Mesenchymal stem cell (in vitro differentiated cells and primary cell): Measurements from ENCODE around the gene CLDN8.

Source experiments
- DNase-seq: peaks from one replicate; pipeline ENCODE4 v3.0.0-alpha.2; 2013
- H2AFZ ChIP-seq: one replicate; pipeline ENCODE4 v1.6.1; 2013; ENCODE audit warnings: low read depth, mild to moderate bottlenecking, control low read depth, inconsistent platforms, low read length, moderate library complexity
- H2AK5ac ChIP-seq: 2 replicates; pipeline ENCODE4 v1.6.1; 2013; ENCODE audit warnings: low read length, moderate library complexity, mild to moderate bottlenecking, inconsistent platforms; ENCODE audit not compliant: severe bottlenecking
- H2BK120ac ChIP-seq: one replicate; pipeline ENCODE4 v1.6.1; 2013; ENCODE audit warnings: low read depth, mild to moderate bottlenecking, inconsistent platforms, low read length, moderate library complexity
- H2BK12ac ChIP-seq, 2 experiments: one replicate each; pipeline ENCODE4 v1.6.1; 2013; ENCODE audit warnings: inconsistent platforms in 2 of 2, low read length in 2 of 2, mild to moderate bottlenecking in 2 of 2, moderate library complexity in 2 of 2, control low read depth in 1 of 2
- H2BK15ac ChIP-seq: one replicate; pipeline ENCODE4 v1.6.1; 2013; ENCODE audit warnings: mild to moderate bottlenecking, low read depth, inconsistent platforms; ENCODE audit not compliant: poor library complexity, severe bottlenecking
- H2BK5ac ChIP-seq: 2 replicates; pipeline ENCODE4 v1.6.1; 2013; ENCODE audit warnings: low read depth, mild to moderate bottlenecking, low read length, control low read depth, inconsistent platforms; ENCODE audit not compliant: poor library complexity, severe bottlenecking
- H3K14ac ChIP-seq, 2 experiments: one replicate each; pipeline ENCODE4 v1.6.1; 2013; ENCODE audit warnings: inconsistent platforms in 2 of 2, low read length in 2 of 2, control low read depth in 1 of 2, mild to moderate bottlenecking in 1 of 2, moderate library complexity in 1 of 2
- H3K18ac ChIP-seq, 2 experiments: one replicate each; pipeline ENCODE4 v1.6.1; 2013; ENCODE audit warnings: inconsistent platforms in 2 of 2, low read length in 2 of 2, control low read depth in 1 of 2, low read depth in 1 of 2, mild to moderate bottlenecking in 1 of 2
- H3K23ac ChIP-seq, 2 experiments: one replicate each; pipeline ENCODE4 v1.6.1; 2013; ENCODE audit warnings: inconsistent platforms in 2 of 2, low read length in 2 of 2, mild to moderate bottlenecking in 2 of 2, moderate library complexity in 2 of 2, control low read depth in 1 of 2
- H3K27ac ChIP-seq: 2 replicates; pipeline ENCODE4 v1.5.1; 2013; ENCODE audit warnings: mild to moderate bottlenecking, moderate library complexity, low read length, control low read depth, inconsistent platforms; ENCODE audit not compliant: poor library complexity, severe bottlenecking
- H3K27me3 ChIP-seq, 2 experiments: 2 replicates each; pipeline versions ENCODE4 v1.6.1 to v1.7.0; 2013; ENCODE audit warnings: low read length in 2 of 2, mild to moderate bottlenecking in 2 of 2, moderate library complexity in 2 of 2, control low read depth in 1 of 2, inconsistent platforms in 1 of 2; ENCODE audit not compliant: control insufficient read depth in 1 of 2, insufficient read depth in 1 of 2
- H3K36me3 ChIP-seq, 2 experiments: 2 replicates each; pipeline versions ENCODE4 v1.6.1 to v1.7.0; 2013; ENCODE audit warnings: low read length in 2 of 2, control low read depth in 1 of 2, inconsistent platforms in 1 of 2, low read depth in 1 of 2, mild to moderate bottlenecking in 1 of 2; ENCODE audit not compliant: insufficient read depth in 2 of 2, control insufficient read depth in 1 of 2
- H3K4ac ChIP-seq, 2 experiments: one replicate each; pipeline ENCODE4 v1.6.1; 2013; ENCODE audit warnings: inconsistent platforms in 2 of 2, low read length in 2 of 2, mild to moderate bottlenecking in 2 of 2, moderate library complexity in 2 of 2, control low read depth in 1 of 2, low read depth in 1 of 2
- H3K4me1 ChIP-seq: 2 replicates; pipeline ENCODE4 v1.6.1; 2013; ENCODE audit warnings: low read depth, low read length, control low read depth; ENCODE audit not compliant: control insufficient read depth, insufficient read depth
- H3K4me2 ChIP-seq: 2 replicates; pipeline ENCODE4 v1.6.1; 2013; ENCODE audit warnings: low read length, mild to moderate bottlenecking, inconsistent platforms; ENCODE audit not compliant: poor library complexity, severe bottlenecking
- H3K4me3 ChIP-seq, 2 experiments: 2 replicates each; pipeline versions ENCODE4 v1.5.1 to v1.7.0; 2013; ENCODE audit warnings: low read length in 2 of 2, mild to moderate bottlenecking in 2 of 2, control low read depth in 1 of 2, low read depth in 1 of 2; ENCODE audit not compliant: insufficient read depth in 1 of 2
- H3K79me1 ChIP-seq: replicated peaks from 2 replicates; pipeline ENCODE4 v1.6.1; 2013; ENCODE audit warnings: mild to moderate bottlenecking, control low read depth, low read length, inconsistent platforms; ENCODE audit not compliant: poor library complexity, severe bottlenecking
- H3K9ac ChIP-seq: 2 replicates; pipeline ENCODE4 v1.7.0; 2013; ENCODE audit warnings: mild to moderate bottlenecking, low read length, moderate library complexity
- H3K9me3 ChIP-seq: 2 replicates; pipeline ENCODE4 v1.7.0; 2013; ENCODE audit warnings: mild to moderate bottlenecking, low read length; ENCODE audit not compliant: control insufficient read depth
- H4K8ac ChIP-seq: one replicate; pipeline ENCODE4 v1.6.1; 2013; ENCODE audit warnings: inconsistent platforms, mild to moderate bottlenecking, low read length, moderate library complexity
- H4K91ac ChIP-seq: one replicate; pipeline ENCODE4 v1.6.1; 2013; ENCODE audit warnings: mild to moderate bottlenecking, low read length, inconsistent platforms
- whole genome bisulfite sequencing: methylation state at CpG from one replicate; pipeline ENCODE4 v1.1.7; 2013; ENCODE audit warnings: mixed read lengths; 5-methylcytosine and 5-hydroxymethylcytosine counted together

CLDN8 gene

DNA sequence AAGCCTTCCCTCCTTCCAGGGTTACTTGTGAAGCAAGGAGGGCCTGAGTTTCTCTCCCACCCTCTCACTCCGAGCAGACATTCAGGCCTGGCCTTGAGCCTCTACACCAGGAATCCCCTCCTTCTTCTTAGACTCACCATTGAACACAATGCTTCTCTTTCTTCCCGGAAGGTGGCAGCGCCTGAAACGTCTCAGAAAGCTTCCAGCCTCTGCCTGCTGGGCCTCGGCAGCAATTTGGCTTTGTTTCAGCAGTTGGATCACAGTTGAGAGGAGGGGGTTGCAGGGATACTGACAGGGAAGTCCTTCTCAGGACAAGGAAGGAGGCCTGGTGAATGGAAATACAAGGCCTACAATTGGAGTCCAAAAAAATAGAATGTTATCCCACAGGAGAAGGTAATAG, 6.3 kb downstream of the CLDN8 start:
- H3K27me3 ChIP-seq, result no peaks in the 10 kb centered on the region
- H3K27ac ChIP-seq, result no peak overlapping the region
- H2BK5ac ChIP-seq, result no peak overlapping the region
- no peaks in the 10 kb centered on the region for H3K36me3 ChIP-seq
- DNase-seq, result no peak
- no peak overlapping the region for H2BK120ac ChIP-seq
- no peak overlapping the region for H3K4me3 ChIP-seq
- no peak overlapping the region for H3K18ac ChIP-seq
- no peak overlapping the region for H3K4me2 ChIP-seq
- no peak overlapping the region for H3K4ac ChIP-seq
- no peak overlapping the region for H4K8ac ChIP-seq
- no peak overlapping the region for H3K9ac ChIP-seq
- H2BK12ac ChIP-seq, result no peak overlapping the region
- H3K4me1 ChIP-seq, result no peaks in the 10 kb centered on the region
- 72% methylated on average over 5 of the region's 5 CpGs for WGBS
- no peak overlapping the region for H3K14ac ChIP-seq
- no peak overlapping the region for H4K91ac ChIP-seq
- no peak overlapping the region for H3K23ac ChIP-seq
- no peak overlapping the region for H2AFZ ChIP-seq
- H2BK15ac ChIP-seq, result no peak overlapping the region
- no peaks in the 10 kb centered on the region for H3K79me1 ChIP-seq
- no peak overlapping the region for H2AK5ac ChIP-seq
- no peaks in the 10 kb centered on the region for H3K9me3 ChIP-seq

DNA sequence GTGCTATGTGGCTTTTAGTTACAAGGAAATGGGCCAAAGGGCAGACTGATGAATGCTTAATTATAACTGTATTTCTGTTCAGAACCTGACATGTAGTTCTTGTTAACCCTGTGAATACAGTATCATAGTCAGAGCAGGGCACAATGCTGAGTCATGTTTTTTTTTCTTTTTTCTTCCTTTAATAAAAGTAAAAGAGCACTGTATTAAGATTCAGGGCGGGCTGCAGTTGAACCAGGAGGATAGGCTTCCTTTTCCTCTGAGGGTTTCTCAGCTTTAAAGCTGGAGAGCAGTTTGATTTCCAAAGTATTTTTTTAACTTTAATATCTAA, 8.7 kb downstream of the CLDN8 start:
- H2BK120ac ChIP-seq, result no peak overlapping the region
- H2BK12ac ChIP-seq, result no peak overlapping the region
- H2AFZ ChIP-seq, result no peak overlapping the region
- no CpG with 5 or more reads among the region's 1 CpG for WGBS
- H4K8ac ChIP-seq, result no peak overlapping the region
- no peak for DNase-seq
- H3K79me1 ChIP-seq, result no peaks in the 10 kb centered on the region
- H3K14ac ChIP-seq, result no peak overlapping the region
- H3K9ac ChIP-seq, result peak overlapping the region; percentile 81
- no peak overlapping the region for H2BK15ac ChIP-seq
- H3K27me3 ChIP-seq, result no peaks in the 10 kb centered on the region
- no peak overlapping the region for H2AK5ac ChIP-seq
- H2BK5ac ChIP-seq, result no peak overlapping the region
- no peaks in the 10 kb centered on the region for H3K36me3 ChIP-seq
- no peak overlapping the region for H3K23ac ChIP-seq
- no peak overlapping the region for H3K4me2 ChIP-seq
- no peaks in the 10 kb centered on the region for H3K4me1 ChIP-seq
- H3K9me3 ChIP-seq, result no peaks in the 10 kb centered on the region
- H3K4ac ChIP-seq, result no peak overlapping the region
- no peak overlapping the region for H3K18ac ChIP-seq
- no peak overlapping the region for H3K27ac ChIP-seq
- peak overlapping the region in 1 of 2 experiments; percentile 21 for H3K4me3 ChIP-seq
- no peak overlapping the region for H4K91ac ChIP-seq

DNA sequence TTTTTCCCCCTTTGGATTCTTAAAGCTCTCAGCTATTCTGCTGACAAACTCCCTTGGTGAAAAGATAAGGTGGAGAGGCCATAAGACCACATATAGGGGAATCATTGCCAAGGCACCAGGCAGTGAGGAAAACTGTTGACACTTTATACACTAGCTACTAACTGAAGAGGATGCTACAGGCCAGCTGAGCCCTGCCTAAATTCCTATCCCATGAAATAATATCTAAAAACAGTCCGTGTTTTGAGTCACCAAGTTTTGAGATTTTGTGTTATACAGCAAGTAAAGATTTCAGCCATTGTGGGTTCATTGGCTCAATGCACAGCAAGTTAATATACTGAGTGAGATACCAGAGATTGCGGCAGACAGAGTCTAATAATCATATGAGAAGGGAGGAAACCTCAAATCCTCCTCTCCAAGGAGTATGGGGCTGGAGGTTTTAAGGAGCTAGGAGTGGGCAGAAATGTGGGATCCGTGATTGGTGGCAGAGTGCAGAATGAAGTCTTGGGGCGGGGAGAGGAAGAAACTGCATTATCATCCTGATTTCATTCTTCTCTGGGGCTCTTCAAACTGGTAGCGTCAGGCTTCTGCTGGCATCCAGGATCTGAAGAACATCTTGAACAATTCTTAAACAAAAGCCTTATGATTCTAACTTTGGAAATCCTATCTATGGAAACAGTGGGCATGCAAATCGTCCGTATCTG, 9.2 kb downstream of the CLDN8 start:
- no peak overlapping the region for H3K14ac ChIP-seq
- no peak overlapping the region for H4K8ac ChIP-seq
- peak overlapping the region; percentile 81 for H3K9ac ChIP-seq
- H2BK5ac ChIP-seq, result no peak overlapping the region
- H3K4me2 ChIP-seq, result no peak overlapping the region
- no peak overlapping the region for H2AFZ ChIP-seq
- H2BK12ac ChIP-seq, result no peak overlapping the region
- peak; percentile 40 for DNase-seq
- H2BK15ac ChIP-seq, result no peak overlapping the region
- 66% methylated on average over 7 of the region's 7 CpGs for WGBS
- no peaks in the 10 kb centered on the region for H3K36me3 ChIP-seq
- H2BK120ac ChIP-seq, result no peak overlapping the region
- no peak overlapping the region for H4K91ac ChIP-seq
- no peak overlapping the region for H3K18ac ChIP-seq
- no peak overlapping the region for H3K27ac ChIP-seq
- no peak overlapping the region for H3K23ac ChIP-seq
- H3K9me3 ChIP-seq, result no peaks in the 10 kb centered on the region
- H3K27me3 ChIP-seq, result no peaks in the 10 kb centered on the region
- H3K4me3 ChIP-seq, result peak overlapping the region in 1 of 2 experiments; percentile 21
- no peak overlapping the region for H3K4ac ChIP-seq
- H3K4me1 ChIP-seq, result no peaks in the 10 kb centered on the region
- H3K79me1 ChIP-seq, result no peaks in the 10 kb centered on the region
- no peak overlapping the region for H2AK5ac ChIP-seq

DNA sequence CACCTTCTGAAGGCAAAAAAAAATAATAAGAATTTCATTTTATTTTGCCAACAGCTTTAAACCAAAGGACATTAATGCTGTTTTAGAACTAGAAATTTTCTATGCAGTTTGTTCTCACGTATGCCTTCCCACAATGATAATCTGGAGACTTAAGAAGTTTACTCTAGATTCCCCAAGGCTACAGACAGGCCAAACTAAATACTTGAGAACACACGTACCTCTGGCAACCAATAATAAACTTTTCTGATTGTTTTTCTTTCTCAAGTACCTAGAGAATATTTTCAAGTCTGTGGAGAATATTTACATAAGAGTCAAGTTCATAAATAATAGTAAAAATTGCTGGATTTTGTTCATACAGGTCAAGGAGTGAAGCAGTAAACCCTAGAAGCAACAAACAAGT, 15.9 kb downstream of the CLDN8 start:
- Histone ChIP-seq H2BK5ac (no peak overlapping the region), H3K4ac (no peak overlapping the region), H4K91ac (no peak overlapping the region), H3K18ac (no peak overlapping the region), H3K27me3 (no peaks in the 10 kb centered on the region), H3K9ac (no peak overlapping the region), H3K23ac (no peak overlapping the region), H3K14ac (no peak overlapping the region), H2AFZ (no peak overlapping the region), H3K36me3 (no peaks in the 10 kb centered on the region), H3K79me1 (no peaks in the 10 kb centered on the region), H3K4me1 (no peaks in the 10 kb centered on the region), H4K8ac (no peak overlapping the region), H2BK15ac (no peak overlapping the region), H3K4me3 (no peak overlapping the region), H2BK120ac (no peak overlapping the region), H2AK5ac (no peak overlapping the region), H2BK12ac (no peak overlapping the region), H3K4me2 (no peak overlapping the region), H3K27ac (no peak overlapping the region), H3K9me3 (no peaks in the 10 kb centered on the region)
- DNase-seq, result no peak
- WGBS, result 56% methylated on average over 1 of the region's 2 CpGs
